OCI-LY3 (cell line): ENCODE data around the gene MEIOC.

Source experiments
- H2AFZ ChIP-seq: fragments of 200-600, 300-600 bp; shearing (Covaris generic); 2 replicates; pipeline ENCODE4 v1.6.0; 2014; ENCODE audit warnings: antibody characterized with exemption, low read depth, low read length
- H3K27ac ChIP-seq: fragments of 200-600, 300-600 bp; sonication (generic); 2 replicates; pipeline ENCODE4 v1.5.1; 2014; ENCODE audit warnings: mild to moderate bottlenecking, low read length, moderate library complexity, mixed read lengths
- H3K27me3 ChIP-seq: fragments of 200-600, 300-600 bp; sonication (generic); 2 replicates; pipeline ENCODE4 v1.6.1; 2014; ENCODE audit warnings: low read depth, low read length, mixed read lengths
- H3K36me3 ChIP-seq: fragments of 200-600, 300-600 bp; sonication (generic); replicated peaks from 2 replicates; pipeline ENCODE3; 2014; ENCODE audit warnings: low read depth, low read length, mixed read lengths
- H3K4me1 ChIP-seq: fragments of 300-600, 200-600 bp; sonication (generic); 2 replicates; pipeline ENCODE4 v1.6.1; 2014; ENCODE audit warnings: low read length, mixed read lengths
- H3K4me2 ChIP-seq: fragments of 200-600, 300-600 bp; sonication (generic); 2 replicates; pipeline ENCODE4 v1.6.1; 2014; ENCODE audit warnings: low read length, mixed read lengths
- H3K4me3 ChIP-seq: fragments of 300-600, 200-600 bp; sonication (generic); 2 replicates; pipeline ENCODE4 v1.5.1; 2014; ENCODE audit warnings: antibody characterized with exemption, mild to moderate bottlenecking, low read length, moderate library complexity
- H3K79me2 ChIP-seq: fragments of 300-600, 200-600 bp; shearing (Covaris generic); 2 replicates; pipeline ENCODE4 v1.6.1; 2014; ENCODE audit warnings: mild to moderate bottlenecking, low read length, mixed read lengths
- H3K9ac ChIP-seq: fragments of 300-600, 200-600 bp; shearing (Covaris generic); 2 replicates; pipeline ENCODE4 v1.6.0; 2014; ENCODE audit warnings: mild to moderate bottlenecking, low read length, moderate library complexity
- H3K9me3 ChIP-seq: fragments of 200-600, 300-600 bp; shearing (Covaris generic); 2 replicates; pipeline ENCODE4 v1.6.1; 2014; ENCODE audit warnings: low read length, mixed read lengths; ENCODE audit not compliant: insufficient read depth
- H4K20me1 ChIP-seq: fragments of 200-600, 300-600 bp; sonication (generic); 2 replicates; pipeline ENCODE4 v1.6.1; 2016; ENCODE audit warnings: low read length, mixed read lengths; ENCODE audit not compliant: insufficient read depth
- EZH2phosphoT487 ChIP-seq: fragments of 200-600 bp; shearing (Covaris generic); IDR thresholded peaks from 2 replicates; pipeline ENCODE4 v1.6.1; 2018; ENCODE audit warnings: antibody characterized with exemption, mixed run types, low read depth
- TF ChIP-seq, protein P1 (sequence below): fragments of 200-600, 300-600 bp; sonication (generic); IDR thresholded peaks from 2 replicates; pipeline ENCODE4 v1.5.1; 2014; ENCODE audit warnings: antibody characterized with exemption, low read length, low read depth

Gene MEIOC

DNA sequence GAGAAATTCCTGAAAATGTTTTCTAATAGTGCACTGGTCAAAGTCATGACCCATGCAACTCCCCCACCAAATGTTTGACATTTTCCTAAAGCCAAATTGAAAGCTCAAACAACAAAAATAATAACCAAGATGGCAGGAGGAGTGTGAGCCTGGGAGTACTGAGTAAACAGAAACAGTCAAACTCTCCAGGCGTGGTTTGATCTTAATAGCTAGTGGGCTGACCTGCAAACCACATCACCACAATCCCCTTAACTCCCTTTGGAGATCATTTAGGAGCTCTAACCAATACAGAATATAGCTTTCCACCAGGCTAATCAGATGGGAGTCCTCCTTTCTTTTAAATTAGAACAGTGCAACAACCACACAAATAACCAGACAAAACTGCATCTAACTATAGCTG, 19.2 kb upstream of the MEIOC start:
- Histone ChIP-seq H3K9me3 (no peaks in the 10 kb centered on the region), H4K20me1 (no peaks in the 10 kb centered on the region), H3K4me2 (no peak overlapping the region), H3K4me1 (no peaks in the 10 kb centered on the region), H3K27me3 (no peaks in the 10 kb centered on the region; the same call in 1 of the 2 replicates), H3K27ac (no peak overlapping the region), H3K79me2 (no peaks in the 10 kb centered on the region), H3K9ac (no peak overlapping the region), H3K4me3 (no peak overlapping the region), H3K36me3 (no peaks in the 10 kb centered on the region), H2AFZ (no peak overlapping the region)
- no peak for TF ChIP-seq EZH2phosphoT487
- TF ChIP-seq, protein P1, sequence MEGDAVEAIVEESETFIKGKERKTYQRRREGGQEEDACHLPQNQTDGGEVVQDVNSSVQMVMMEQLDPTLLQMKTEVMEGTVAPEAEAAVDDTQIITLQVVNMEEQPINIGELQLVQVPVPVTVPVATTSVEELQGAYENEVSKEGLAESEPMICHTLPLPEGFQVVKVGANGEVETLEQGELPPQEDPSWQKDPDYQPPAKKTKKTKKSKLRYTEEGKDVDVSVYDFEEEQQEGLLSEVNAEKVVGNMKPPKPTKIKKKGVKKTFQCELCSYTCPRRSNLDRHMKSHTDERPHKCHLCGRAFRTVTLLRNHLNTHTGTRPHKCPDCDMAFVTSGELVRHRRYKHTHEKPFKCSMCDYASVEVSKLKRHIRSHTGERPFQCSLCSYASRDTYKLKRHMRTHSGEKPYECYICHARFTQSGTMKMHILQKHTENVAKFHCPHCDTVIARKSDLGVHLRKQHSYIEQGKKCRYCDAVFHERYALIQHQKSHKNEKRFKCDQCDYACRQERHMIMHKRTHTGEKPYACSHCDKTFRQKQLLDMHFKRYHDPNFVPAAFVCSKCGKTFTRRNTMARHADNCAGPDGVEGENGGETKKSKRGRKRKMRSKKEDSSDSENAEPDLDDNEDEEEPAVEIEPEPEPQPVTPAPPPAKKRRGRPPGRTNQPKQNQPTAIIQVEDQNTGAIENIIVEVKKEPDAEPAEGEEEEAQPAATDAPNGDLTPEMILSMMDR = no peak

DNA sequence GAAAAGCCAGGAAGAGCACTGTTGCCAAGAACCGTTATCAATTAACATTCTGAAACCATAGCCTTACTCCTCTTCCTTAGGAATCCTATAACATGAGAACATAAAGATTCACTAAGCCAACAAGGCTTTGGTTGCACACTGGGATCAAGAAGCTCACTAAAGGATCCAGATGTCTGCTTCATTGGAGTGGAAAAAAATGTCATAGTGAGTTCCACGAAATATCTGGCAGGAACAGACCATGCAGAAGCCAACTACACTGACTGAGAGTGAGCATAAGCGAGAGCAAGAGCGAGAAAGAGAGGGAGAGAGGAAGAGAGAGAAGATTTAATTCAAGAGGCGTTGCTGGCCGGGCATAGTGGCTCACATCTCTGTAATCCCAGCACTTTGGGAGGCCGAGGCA, 13.4 kb upstream of the MEIOC start:
- H3K36me3 ChIP-seq = no peaks in the 10 kb centered on the region
- H3K9ac ChIP-seq = no peak overlapping the region
- no peak for TF ChIP-seq EZH2phosphoT487
- TF ChIP-seq, protein P1 = no peak
- no peak overlapping the region for H3K27ac ChIP-seq
- no peak overlapping the region for H2AFZ ChIP-seq
- no peak overlapping the region for H3K4me2 ChIP-seq
- H3K4me3 ChIP-seq = no peak overlapping the region
- H3K9me3 ChIP-seq = no peaks in the 10 kb centered on the region
- H3K27me3 ChIP-seq = no peaks in the 10 kb centered on the region; the same call in 1 of the 2 replicates
- H3K4me1 ChIP-seq = no peaks in the 10 kb centered on the region
- H3K79me2 ChIP-seq = no peaks in the 10 kb centered on the region
- no peaks in the 10 kb centered on the region for H4K20me1 ChIP-seq

DNA sequence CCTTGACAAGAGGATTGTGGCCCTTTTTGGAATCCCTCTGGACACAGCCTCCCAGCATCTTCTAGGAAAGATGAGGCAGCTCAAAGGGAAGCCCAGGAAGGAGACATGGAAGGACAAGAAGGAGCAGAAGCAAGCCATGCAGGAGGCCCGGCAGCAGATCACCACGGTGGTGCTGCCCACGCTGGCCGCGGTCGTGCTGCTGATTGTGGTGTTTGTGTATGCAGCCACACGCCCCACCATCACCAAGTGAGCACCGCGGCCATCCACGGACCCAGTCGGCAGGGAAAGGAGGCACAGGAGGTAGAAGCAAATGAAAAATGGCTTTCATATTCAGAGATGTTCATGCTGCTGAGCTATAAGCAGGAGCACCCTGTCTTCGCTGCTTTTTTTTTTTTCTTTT, 10.9 kb upstream of the MEIOC start:
- no peak overlapping the region for H3K4me3 ChIP-seq
- no peak for TF ChIP-seq EZH2phosphoT487
- TF ChIP-seq, protein P1 = no peak

DNA sequence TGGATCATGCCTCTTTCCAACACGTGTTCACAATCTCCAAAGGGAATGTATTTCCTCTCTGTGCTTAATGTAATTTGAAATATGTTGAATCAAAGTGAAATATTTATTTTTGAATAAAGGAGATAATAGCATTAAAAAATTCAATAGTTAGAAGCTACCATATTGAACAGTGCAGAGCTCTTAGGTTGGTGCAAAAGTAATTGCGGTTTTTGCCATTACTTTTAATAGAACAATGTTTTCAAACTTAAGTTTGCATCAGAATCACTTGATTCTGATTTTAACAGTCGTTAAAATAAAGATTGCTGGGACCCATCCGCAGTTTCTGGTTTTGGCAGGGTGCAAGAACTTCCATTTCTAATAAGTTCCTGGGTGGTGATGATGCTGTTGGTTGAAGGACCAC, 10.0 kb upstream of the MEIOC start:
- H3K36me3 ChIP-seq = no peaks in the 10 kb centered on the region
- no peak overlapping the region for H2AFZ ChIP-seq
- no peak overlapping the region for H3K4me3 ChIP-seq
- H3K27me3 ChIP-seq = peaks cover 5% of the 10 kb centered on the region; the same call in 1 of the 2 replicates
- H3K27ac ChIP-seq = no peak overlapping the region
- H3K4me1 ChIP-seq = no peaks in the 10 kb centered on the region
- H3K4me2 ChIP-seq = no peak overlapping the region
- no peak overlapping the region for H3K9ac ChIP-seq
- no peaks in the 10 kb centered on the region for H3K79me2 ChIP-seq
- no peaks in the 10 kb centered on the region for H3K9me3 ChIP-seq
- no peaks in the 10 kb centered on the region for H4K20me1 ChIP-seq
- TF ChIP-seq, protein P1 = no peak

More for the DNA sequence above, 10.9 kb upstream of the MEIOC start:
- no peaks in the 10 kb centered on the region for H3K79me2 ChIP-seq
- H3K4me1 ChIP-seq = no peaks in the 10 kb centered on the region
- H3K9ac ChIP-seq = no peak overlapping the region
- no peaks in the 10 kb centered on the region for H3K36me3 ChIP-seq
- no peak overlapping the region for H3K27ac ChIP-seq
- no peaks in the 10 kb centered on the region for H4K20me1 ChIP-seq
- no peak overlapping the region for H2AFZ ChIP-seq
- H3K4me2 ChIP-seq = no peak overlapping the region
- H3K9me3 ChIP-seq = no peaks in the 10 kb centered on the region
- H3K27me3 ChIP-seq = peaks cover 5% of the 10 kb centered on the region; the same call in 1 of the 2 replicates
